H1 (cell line): ENCODE results near the gene UBAP1L. TPM values are rescaled to one million over a fixed set of nuclear protein-coding genes. Genes with fewer than 3 reads are reported as not detected.

Source experiments
- CTCF ChIA-PET: fragments of 300-600 bp; sonication (Branson Sonifier 250); formaldehyde crosslinking; loops from one replicate; lab custom pipeline; 2021; ENCODE audit not compliant: partially characterized antibody; lab: Charles Lee
- POLR2A ChIA-PET: fragments of 300-600 bp; sonication (Branson Sonifier 250); formaldehyde crosslinking; loops from one replicate; lab custom pipeline; 2021; ENCODE audit warnings: inconsistent platforms; ENCODE audit not compliant: partially characterized antibody; lab: Charles Lee
- DNase-seq, 2 experiments: peaks; one replicate each; pipeline versions ENCODE4 v3.0.0 to v3.0.0-alpha.2; 2010 to 2022; ENCODE audit warnings: low spot score in 2 of 2, low read depth in 1 of 2, mixed read lengths in 1 of 2
- FAIRE-seq: peaks from 2 replicates; lab custom pipeline; 2011; peaks lifted over from hg19 to GRCh38; lab: Jason Lieb, UNC
- H2AFZ ChIP-seq: 2 replicates; pipeline ENCODE4 v1.8.1; 2012; ENCODE audit warnings: low read length, inconsistent platforms
- H2AK5ac ChIP-seq: 2 replicates; pipeline ENCODE4 v1.6.1; 2013; ENCODE audit warnings: low read depth, low read length
- H2BK120ac ChIP-seq: replicated peaks from 2 replicates; pipeline ENCODE3; 2013; ENCODE audit warnings: low read depth, low read length, inconsistent platforms
- H2BK12ac ChIP-seq: 2 replicates; pipeline ENCODE4 v1.6.1; 2013; ENCODE audit warnings: low read depth, low read length
- H2BK15ac ChIP-seq: 2 replicates; pipeline ENCODE4 v1.6.1; 2013; ENCODE audit warnings: low read length
- H2BK20ac ChIP-seq: 2 replicates; pipeline ENCODE4 v1.6.1; 2013; ENCODE audit warnings: low read length
- H2BK5ac ChIP-seq: 2 replicates; pipeline ENCODE4 v1.6.1; 2013; ENCODE audit warnings: low read depth, low read length
- H3K14ac ChIP-seq: 2 replicates; pipeline ENCODE4 v1.6.1; 2013; ENCODE audit warnings: inconsistent platforms; ENCODE audit not compliant: insufficient read length
- H3K18ac ChIP-seq: 2 replicates; pipeline ENCODE4 v1.6.1; 2013; ENCODE audit warnings: low read length; ENCODE audit errors: extremely low read depth
- H3K23ac ChIP-seq: 2 replicates; pipeline ENCODE4 v1.6.1; 2013; ENCODE audit warnings: inconsistent platforms; ENCODE audit not compliant: insufficient read length
- H3K23me2 ChIP-seq: 2 replicates; pipeline ENCODE4 v1.6.1; 2013; ENCODE audit warnings: low read depth, low read length
- H3K27ac ChIP-seq: 2 replicates; pipeline ENCODE4 v1.6.1; 2011; ENCODE audit warnings: low read depth, low read length, inconsistent platforms
- H3K27me3 ChIP-seq, 4 experiments: replicated peaks in 1 of 4; 1 replicate in 1 of 4; 2 replicates in 3 of 4; pipeline versions ENCODE4 v1.6.1 to v1.8.1; 2011 to 2013; ENCODE audit warnings: low read length in 3 of 4, mild to moderate bottlenecking in 3 of 4, inconsistent platforms in 2 of 4, mixed read lengths in 2 of 4, moderate library complexity in 1 of 4; ENCODE audit not compliant: control insufficient read depth in 3 of 4, insufficient read depth in 3 of 4; ENCODE audit errors: extremely low read depth in 1 of 4
- H3K36me3 ChIP-seq, 4 experiments: 2 replicates each; pipeline versions ENCODE4 v1.6.1 to v1.8.1; 2011 to 2013; ENCODE audit warnings: mild to moderate bottlenecking in 4 of 4, low read length in 3 of 4, moderate library complexity in 2 of 4, control low read depth in 1 of 4, inconsistent platforms in 1 of 4; ENCODE audit not compliant: insufficient read depth in 4 of 4, control insufficient read depth in 2 of 4
- H3K4ac ChIP-seq: replicated peaks from 2 replicates; pipeline ENCODE3; 2013; ENCODE audit warnings: low read length, low read depth, mixed read lengths, inconsistent platforms; ENCODE audit not compliant: insufficient read length
- H3K4me1 ChIP-seq, 4 experiments: replicated peaks in 1 of 4; 1 replicate in 1 of 4; 2 replicates in 3 of 4; pipeline versions ENCODE4 v1.6.1 to v1.8.1; 2011 to 2013; ENCODE audit warnings: low read length in 3 of 4, inconsistent platforms in 2 of 4, mixed read lengths in 1 of 4; ENCODE audit not compliant: insufficient read depth in 4 of 4, control insufficient read depth in 3 of 4
- H3K4me2 ChIP-seq, 2 experiments: 2 replicates each; pipeline versions ENCODE4 v1.6.1 to v1.8.1; 2011 to 2013; ENCODE audit warnings: low read depth in 2 of 2, low read length in 2 of 2, control low read depth in 1 of 2, inconsistent platforms in 1 of 2, mild to moderate bottlenecking in 1 of 2; ENCODE audit not compliant: insufficient read depth in 1 of 2
- H3K4me3 ChIP-seq, 4 experiments: fragments of 200-600, 300-600 bp in 1 of 4; sonication (generic), shearing (Covaris generic), sonication (Bioruptor Twin) in 1 of 4; 2 replicates each; pipeline versions ENCODE4 v1.5.1 to v1.8.1; 2011 to 2016; ENCODE audit warnings: low read length in 4 of 4, low read depth in 3 of 4, control low read depth in 2 of 4, inconsistent platforms in 2 of 4, mild to moderate bottlenecking in 2 of 4, mixed read lengths in 1 of 4, moderate library complexity in 1 of 4; ENCODE audit not compliant: insufficient read depth in 2 of 4; ENCODE audit errors: extremely low read depth in 1 of 4
- H3K56ac ChIP-seq: replicated peaks from 2 replicates; pipeline ENCODE3; 2013; ENCODE audit warnings: low read depth, mild to moderate bottlenecking, mixed read lengths, low read length, inconsistent platforms; ENCODE audit not compliant: insufficient read length
- H3K79me1 ChIP-seq: 2 replicates; pipeline ENCODE4 v1.6.1; 2013; ENCODE audit warnings: low read depth, low read length, control low read depth
- H3K79me2 ChIP-seq, 2 experiments: 2 replicates each; pipeline versions ENCODE4 v1.6.1 to v1.8.1; 2012 to 2013; ENCODE audit warnings: low read length in 2 of 2, mild to moderate bottlenecking in 2 of 2, inconsistent platforms in 1 of 2; ENCODE audit not compliant: insufficient read depth in 2 of 2, control insufficient read depth in 1 of 2
- H3K9ac ChIP-seq, 4 experiments: replicated peaks in 1 of 4; 1 replicate in 1 of 4; 2 replicates in 3 of 4; pipeline versions ENCODE4 v1.6.1 to v1.8.1; 2011 to 2013; ENCODE audit warnings: low read depth in 3 of 4, low read length in 3 of 4, control low read depth in 2 of 4, mild to moderate bottlenecking in 2 of 4, moderate library complexity in 2 of 4, inconsistent platforms in 1 of 4; ENCODE audit errors: extremely low read depth in 1 of 4
- H3K9me3 ChIP-seq, 2 experiments: 2 replicates each; pipeline versions ENCODE4 v1.6.1 to v1.8.1; 2012 to 2013; ENCODE audit warnings: mild to moderate bottlenecking in 2 of 2, moderate library complexity in 2 of 2, control low read depth in 1 of 2, inconsistent platforms in 1 of 2, low read depth in 1 of 2, low read length in 1 of 2, mixed read lengths in 1 of 2; ENCODE audit not compliant: insufficient read depth in 2 of 2
- H4K20me1 ChIP-seq, 2 experiments: replicated peaks in 1 of 2; 2 replicates each; pipeline versions ENCODE3 to v1.8.1; 2011 to 2013; ENCODE audit warnings: inconsistent platforms in 2 of 2, low read length in 2 of 2, mild to moderate bottlenecking in 1 of 2; ENCODE audit not compliant: insufficient read depth in 2 of 2, control insufficient read depth in 1 of 2
- H4K5ac ChIP-seq: 2 replicates; pipeline ENCODE4 v1.6.1; 2013; ENCODE audit warnings: low read length, low read depth, mixed read lengths, inconsistent platforms; ENCODE audit not compliant: insufficient read length
- H4K8ac ChIP-seq: 2 replicates; pipeline ENCODE4 v1.8.0; 2013; ENCODE audit warnings: mild to moderate bottlenecking, moderate library complexity, low read length, inconsistent platforms; ENCODE audit not compliant: insufficient read depth; ENCODE audit errors: extremely low read depth
- H4K91ac ChIP-seq: replicated peaks from 2 replicates; pipeline ENCODE3; 2013; ENCODE audit warnings: low read length, mixed read lengths, inconsistent platforms; ENCODE audit not compliant: insufficient read length
- BRCA1 ChIP-seq: IDR thresholded peaks from 2 replicates; pipeline ENCODE4 v1.6.1; 2012; ENCODE audit warnings: low read depth, low read length, improper control_type of control experiment
- FOSL1 ChIP-seq: IDR thresholded peaks from 2 replicates; pipeline ENCODE4 v1.6.1; 2011; ENCODE audit warnings: mild to moderate bottlenecking, low read depth, low read length, moderate library complexity; ENCODE audit not compliant: insufficient read depth
- TBP ChIP-seq: IDR thresholded peaks from 2 replicates; pipeline ENCODE4 v1.6.1; 2011; ENCODE audit warnings: low read depth, low read length, improper control_type of control experiment
- WGBS, 2 experiments: shearing (Covaris generic) in 1 of 2; methylation state at CpG; one replicate each; pipeline versions ENCODE4 v1.1.6 to v1.1.7; 2013 to 2015; ENCODE audit warnings: low lambda C conversion rate in 2 of 2, mixed read lengths in 2 of 2, inconsistent platforms in 1 of 2, low coverage in 1 of 2, missing lambda C conversion rate in 1 of 2; ENCODE audit not compliant: insufficient replicate concordance in 2 of 2, insufficient coverage in 1 of 2, insufficient read length in 1 of 2; ENCODE audit errors: extremely low coverage in 1 of 2, missing lambda C conversion rate in 1 of 2; 5-methylcytosine and 5-hydroxymethylcytosine counted together
- polyA plus RNA-seq, 7 experiments: library from polyadenylated mRNA; depleted of rRNA in 3 of 7; stranded (reverse) in 5 of 7; unstranded in 2 of 7; fragments of >200 nt in 5 of 7; fragments of 200-250 nt in 2 of 7; gene quantifications; 1 replicate in 5 of 7; 2 replicates in 1 of 7; 4 replicates in 1 of 7; pipeline versions ENCODE4 v1.2.1 to v1.2.3, GENCODE V29; 2011 to 2013; ENCODE audit warnings: missing spikeins in 2 of 7, mixed read lengths in 2 of 7
- total RNA-seq: library from RNA; stranded (reverse); fragmentation: NEBNext Ultra II Directional; extraction: Animal tissue kit (Norgen Biotek cat#: 25700); gene quantifications from 2 replicates; pipeline ENCODE4 v1.2.1, GENCODE V29; 2021
- TF ChIP-seq, protein P1 (sequence below): IDR thresholded peaks from 2 replicates; pipeline ENCODE4 v1.6.1; 2012; ENCODE audit warnings: inconsistent platforms

The UBAP1L gene
- total and polyA plus RNA-seq, 2 of the 8 experiments (the other 6 are each of a cell fraction or from before 2014, with no cell fraction given): 0.67 to 1.7 TPM

DNA sequence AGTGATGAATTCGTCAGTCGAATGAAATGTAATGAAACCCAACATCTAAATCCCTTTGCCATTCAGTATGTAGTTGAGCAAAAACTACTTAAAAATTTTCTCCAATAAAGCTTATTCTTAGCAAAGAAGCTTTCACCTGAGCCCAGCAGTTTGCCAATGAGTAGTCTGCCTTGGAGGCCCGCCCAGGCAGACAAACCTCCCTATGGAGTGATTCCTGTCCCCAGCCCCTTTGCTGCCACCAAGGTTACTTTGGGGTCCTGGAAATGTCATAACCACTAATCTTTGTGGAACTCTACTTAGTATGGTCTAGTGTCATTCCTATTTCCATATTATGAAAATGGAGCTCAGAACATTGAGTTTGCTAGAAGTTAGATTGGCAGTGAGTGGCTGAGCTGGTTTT lies 12.1 kb downstream of the UBAP1L start:
- no peak overlapping the region for H4K91ac ChIP-seq
- H3K79me2 ChIP-seq: no peaks in the 10 kb centered on the region
- H3K23me2 ChIP-seq: peaks cover 5% of the 10 kb centered on the region; the same call in 1 of the 2 replicates
- H3K23ac ChIP-seq: no peak overlapping the region
- H2AK5ac ChIP-seq: no peak overlapping the region
- H2BK15ac ChIP-seq: no peak overlapping the region
- DNase-seq (no peak), FAIRE-seq (peak; percentile 7)
- TF ChIP-seq FOSL1 (no peak), BRCA1 (no peak), TBP (no peak)
- TF ChIP-seq, protein P1, sequence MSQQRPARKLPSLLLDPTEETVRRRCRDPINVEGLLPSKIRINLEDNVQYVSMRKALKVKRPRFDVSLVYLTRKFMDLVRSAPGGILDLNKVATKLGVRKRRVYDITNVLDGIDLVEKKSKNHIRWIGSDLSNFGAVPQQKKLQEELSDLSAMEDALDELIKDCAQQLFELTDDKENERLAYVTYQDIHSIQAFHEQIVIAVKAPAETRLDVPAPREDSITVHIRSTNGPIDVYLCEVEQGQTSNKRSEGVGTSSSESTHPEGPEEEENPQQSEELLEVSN: no peak
- peaks cover 0 to 2% (median 0%) of the 10 kb centered on the region in 4 experiments; a peak in 2 of 7 replicates for H3K4me1 ChIP-seq
- H3K27ac ChIP-seq: no peak overlapping the region
- no peak overlapping the region for H3K4ac ChIP-seq
- no peak overlapping the region for H2AFZ ChIP-seq
- peak overlapping the region in 2 of 4 experiments; percentile 36 to 67; a peak in 5 of 8 replicates for H3K4me3 ChIP-seq
- no peak overlapping the region for H3K56ac ChIP-seq
- no peak overlapping the region for H3K18ac ChIP-seq
- 82% methylated on average over 3 of the region's 3 CpGs; no CpG with 5 or more reads in 1 of the 2 experiments for WGBS, 2 experiments
- ChIA-PET CTCF (interaction anchor here (0.6 to 9.6 kb wide), 11 partner anchors 8 to 68 kb away, joined by 3 to 259 read pairs (median 23); partner anchors contain the start of genes KBTBD13 and RASL12), POLR2A (interaction anchor here (0.7 to 1.8 kb wide), 8 partner anchors 9 to 1610 kb away, joined by 3 to 7 read pairs (median 4); partner anchors contain the start of genes CLPX and RNU5B-1)
- H3K27me3 ChIP-seq: peaks cover 0 to 11% (median 5%) of the 10 kb centered on the region in 4 experiments; a peak in 3 of 7 replicates
- no peak overlapping the region for H4K8ac ChIP-seq
- H3K9me3 ChIP-seq: no peaks in the 10 kb centered on the region
- H3K4me2 ChIP-seq: peak overlapping the region; percentile 72 to 98; a peak in 3 of 4 replicates
- no peak overlapping the region for H3K9ac ChIP-seq
- no peak overlapping the region for H2BK5ac ChIP-seq
- no peak overlapping the region for H2BK20ac ChIP-seq
- no peak overlapping the region for H2BK12ac ChIP-seq
- H4K5ac ChIP-seq: no peak overlapping the region
- H3K14ac ChIP-seq: no peak overlapping the region
- no peaks in the 10 kb centered on the region for H3K79me1 ChIP-seq
- H3K36me3 ChIP-seq: no peaks in the 10 kb centered on the region
- no peaks in the 10 kb centered on the region for H4K20me1 ChIP-seq
- no peak overlapping the region for H2BK120ac ChIP-seq
